DMS 273 (cell line): ENCODE data around the gene GALM.

Experiments
- DNase-seq: peaks from one replicate; lab custom pipeline; 2025; ENCODE audit not compliant: unreplicated experiment; lab: John Stamatoyannopoulos, UW

Gene GALM

GRCh38 chr2:38649176-38649728, 16.7 kb upstream of the GALM start:
- no peak for DNase-seq

DNA sequence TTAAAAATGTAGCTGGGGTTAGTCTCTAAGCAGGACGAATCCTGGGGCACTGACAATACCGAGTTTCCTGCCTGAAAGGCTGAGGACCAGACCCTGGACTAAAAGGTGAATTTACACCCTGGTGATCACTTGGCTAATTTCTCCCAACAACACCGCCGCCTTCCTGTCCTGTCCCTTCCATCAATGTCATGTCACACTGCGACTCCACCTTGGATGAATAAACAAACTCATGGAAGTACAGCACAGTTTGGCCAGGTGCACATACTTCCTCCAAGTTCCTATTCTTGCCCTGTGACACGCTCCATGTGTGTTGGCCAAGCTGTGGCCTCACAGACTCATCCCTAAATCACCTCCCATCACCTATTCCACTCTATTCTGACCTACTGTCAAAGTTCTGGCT, 15.9 kb upstream of the GALM start:
- DNase-seq, result no peak

GRCh38 chr2:38650717-38651116, 15.2 kb upstream of the GALM start:
- DNase-seq, result no peak

GRCh38 chr2:38652431-38653273, 13.3 kb upstream of the GALM start:
- no peak for DNase-seq

DNA sequence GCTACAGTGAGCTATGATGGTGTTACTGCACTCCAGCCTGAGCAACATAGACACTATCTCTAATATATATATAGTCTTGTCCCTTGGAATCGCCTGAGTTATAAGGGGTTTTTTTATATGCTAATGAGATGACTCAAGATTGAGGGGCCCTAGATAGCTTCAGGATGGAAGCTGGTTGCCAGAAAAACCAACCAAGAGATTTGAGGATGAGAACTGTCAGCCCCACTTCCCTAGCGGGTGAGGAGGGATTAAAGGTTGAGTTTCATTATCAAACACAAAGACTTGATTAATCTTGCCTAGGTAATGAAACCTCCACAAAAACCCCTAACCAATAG, 12.6 kb upstream of the GALM start:
- DNase-seq, result no peak

DNA sequence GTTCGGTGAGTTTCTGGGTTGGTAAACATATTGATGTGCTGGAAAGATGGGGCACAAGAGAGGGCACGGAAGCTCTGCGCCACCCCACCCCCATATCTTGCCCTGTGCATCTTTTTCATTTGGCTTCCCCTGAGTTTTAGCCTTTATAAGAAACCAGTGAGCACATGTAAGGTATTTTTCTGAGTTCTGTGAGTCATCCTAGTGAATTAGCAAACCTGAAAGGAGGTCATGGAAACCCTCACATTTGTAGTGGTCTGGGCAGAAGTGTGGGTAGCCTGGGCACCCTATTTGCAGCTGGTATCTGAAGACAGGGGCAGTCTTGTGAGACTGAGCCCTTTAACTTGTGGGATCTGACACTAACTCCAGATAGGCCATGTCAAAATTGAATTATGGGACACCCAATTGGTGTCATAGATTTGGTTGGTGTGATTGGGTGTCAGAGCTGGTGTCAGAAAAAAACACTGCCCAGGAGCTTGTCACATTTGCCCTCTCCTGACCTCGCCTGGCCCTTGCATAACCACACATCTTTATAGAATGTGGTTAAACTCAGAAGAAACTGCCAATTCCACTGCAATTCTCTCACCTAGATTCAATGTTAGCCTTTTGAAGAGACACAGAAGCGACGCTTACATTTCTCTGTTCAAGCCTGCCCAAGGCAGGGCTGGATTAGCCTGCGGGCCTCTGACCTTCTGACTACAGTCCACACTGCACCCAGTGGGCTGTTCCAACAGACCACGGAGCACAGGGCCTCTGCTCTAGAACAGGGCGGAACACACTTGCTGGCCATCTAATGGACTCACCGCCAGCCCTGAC, 12.0 kb upstream of the GALM start:
- no peak for DNase-seq

- DNase-seq, result no peak
Observed at GRCh38 chr2:38654528-38655381, 11.2 kb upstream of the GALM start.

- no peak for DNase-seq
Observed at GRCh38 chr2:38655441-38655840, 10.5 kb upstream of the GALM start.

DNA sequence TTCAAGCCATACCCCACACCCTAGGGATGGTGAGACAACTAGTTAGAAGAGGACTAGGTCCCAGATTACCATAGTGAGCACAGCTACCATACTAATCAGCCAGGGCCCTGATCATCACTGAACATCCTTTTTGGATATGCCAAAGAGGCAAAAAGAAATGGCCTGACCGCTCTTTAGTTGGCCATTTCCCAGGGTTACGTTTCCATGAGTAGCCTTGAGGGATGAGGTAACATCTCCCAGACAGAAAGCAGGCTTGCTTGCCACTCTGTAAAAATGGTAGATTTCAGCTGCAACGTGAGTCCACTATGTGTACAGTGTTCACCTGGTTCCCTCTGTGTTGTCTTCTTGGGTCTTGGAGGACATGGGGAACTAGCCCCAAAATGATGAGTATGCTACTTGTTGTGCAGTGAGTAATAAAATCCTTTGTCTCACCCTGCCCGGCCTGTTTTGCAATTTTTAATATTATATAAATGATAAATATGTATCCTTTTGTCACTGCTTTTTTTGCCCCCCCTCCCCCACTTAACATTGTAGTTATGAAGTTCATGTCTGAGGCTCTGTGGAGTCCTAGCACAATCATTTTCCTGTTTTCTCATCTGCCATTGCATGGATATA, 8.9 kb upstream of the GALM start:
- no peak for DNase-seq

DNA sequence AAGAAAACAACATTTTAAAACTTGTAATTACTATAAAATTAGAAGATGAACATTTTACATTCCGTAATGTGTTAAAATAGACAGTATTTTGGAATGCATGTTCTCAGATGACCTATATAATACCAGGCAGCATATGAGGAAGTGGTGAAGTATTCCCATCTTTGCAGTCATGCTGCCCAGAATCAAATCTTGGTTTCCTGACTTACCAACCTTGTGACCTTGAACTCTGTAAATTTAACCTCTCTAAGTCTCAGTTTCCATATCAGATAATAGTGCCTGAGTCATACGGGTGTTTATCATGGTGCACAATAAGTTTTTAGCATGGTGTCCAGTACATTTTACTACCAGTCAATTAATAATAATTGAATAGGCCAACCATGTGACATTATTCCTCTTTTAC, 7.3 kb upstream of the GALM start:
- no peak for DNase-seq

- no peak for DNase-seq
Observed at GRCh38 chr2:38659115-38659514, 6.8 kb upstream of the GALM start.

- DNase-seq, result no peak
Observed at GRCh38 chr2:38660282-38660681, 5.6 kb upstream of the GALM start.

DNA sequence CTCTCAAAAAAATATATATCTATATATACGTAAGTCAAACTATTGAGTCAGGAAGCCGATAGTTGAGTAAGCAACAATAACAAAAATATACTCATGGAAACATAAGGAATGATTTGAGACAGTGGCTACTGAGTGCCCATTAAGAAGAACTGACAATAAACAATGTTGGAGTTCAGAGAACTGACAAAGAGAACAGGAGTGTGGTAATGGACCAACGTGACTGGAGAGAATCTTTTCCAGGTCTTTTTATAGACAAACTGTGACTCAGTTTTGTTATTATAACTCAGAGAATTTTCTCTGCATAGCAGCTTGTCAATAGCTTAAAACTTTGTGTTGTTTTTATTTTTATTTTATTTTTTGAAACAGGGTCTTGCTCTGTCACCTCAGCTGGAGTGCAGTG, 4.6 kb upstream of the GALM start:
- DNase-seq, result no peak

- DNase-seq, result no peak
Observed at GRCh38 chr2:38666556-38666910, 619 bp downstream of the GALM start.

DNA sequence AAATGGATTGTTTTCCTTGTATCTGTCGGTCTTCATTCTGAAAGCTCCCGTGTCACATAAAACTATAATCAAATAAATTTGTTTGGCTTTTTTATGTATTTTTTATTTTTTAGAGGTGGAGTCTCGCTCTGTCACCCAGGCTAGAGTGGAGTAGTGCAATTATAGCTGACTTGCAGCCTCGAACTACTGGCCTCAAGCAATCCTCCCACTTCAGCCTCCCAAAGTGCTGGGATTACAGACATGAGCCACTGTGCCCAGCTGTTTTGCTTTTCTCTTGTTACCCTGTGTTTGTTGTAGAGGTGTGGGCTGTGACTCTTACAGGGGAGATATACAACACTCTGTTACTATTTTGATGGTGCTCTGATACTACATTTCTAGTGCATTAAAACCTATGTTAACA, 2.2 kb downstream of the GALM start:
- no peak for DNase-seq

GRCh38 chr2:38668779-38669479, 3.0 kb downstream of the GALM start:
- DNase-seq, result no peak

DNA sequence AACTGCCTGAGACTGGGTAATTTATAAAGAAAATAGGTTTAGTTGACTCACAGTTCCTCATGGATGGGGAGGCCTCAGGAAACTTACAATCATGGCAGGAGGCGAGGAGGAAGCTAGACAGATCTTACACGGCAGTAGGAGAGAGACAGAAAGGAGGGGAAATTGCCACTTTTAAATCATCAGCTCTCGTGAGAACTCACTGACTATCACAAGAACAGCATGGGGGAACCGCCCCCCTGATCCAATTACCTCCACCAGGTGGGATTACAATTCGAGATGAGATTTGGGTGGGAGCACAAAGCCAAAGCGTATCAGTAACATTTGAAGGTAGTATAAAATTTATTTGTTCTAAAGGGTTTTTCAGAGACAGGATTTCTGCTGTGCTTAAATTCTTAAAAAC, 5.4 kb downstream of the GALM start:
- no peak for DNase-seq

- no peak for DNase-seq
Observed at GRCh38 chr2:38671946-38672345, 6.0 kb downstream of the GALM start.

DNA sequence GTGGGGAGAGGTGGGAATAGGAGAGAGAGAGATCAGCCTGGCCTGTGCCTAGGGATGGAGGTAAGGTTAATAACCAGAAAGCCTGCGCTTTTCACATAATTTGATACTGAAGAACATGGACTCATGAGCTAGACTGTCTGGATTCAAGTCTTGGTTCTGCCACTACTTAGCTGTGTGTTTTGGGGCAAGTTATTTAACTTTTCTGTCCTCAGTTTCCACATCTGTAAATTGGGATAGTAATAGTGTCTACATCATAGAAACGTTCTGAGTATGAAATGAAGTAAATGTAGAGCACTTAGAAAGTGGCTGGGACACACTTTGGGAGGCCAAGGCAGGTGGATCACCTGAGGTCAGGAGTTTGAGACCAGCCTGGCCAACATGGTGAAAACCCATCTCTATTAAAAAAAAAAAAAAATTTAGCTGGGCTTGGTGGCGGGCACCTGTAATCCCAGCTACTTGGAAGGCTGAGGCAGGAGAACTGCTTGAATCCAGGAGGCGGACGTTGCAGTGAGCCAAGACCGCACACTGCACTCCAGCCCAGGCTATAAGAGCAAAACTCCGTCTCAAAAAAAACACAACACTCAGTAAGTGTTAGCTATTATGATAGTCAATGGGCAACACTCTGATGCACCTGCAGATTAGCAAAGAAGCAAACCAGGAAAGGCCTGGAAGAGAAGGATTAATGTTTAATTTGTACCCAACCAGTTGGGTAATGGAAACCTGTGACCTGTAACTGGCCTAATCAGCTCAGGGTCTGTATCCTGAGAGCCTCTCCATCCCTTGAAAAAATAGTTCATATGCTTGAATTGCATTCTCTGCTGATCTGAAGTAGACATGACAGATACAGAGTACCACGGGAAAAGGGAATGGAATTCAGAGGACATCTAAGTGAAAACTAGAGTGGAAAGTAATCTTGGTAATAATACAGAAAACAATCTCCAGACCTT, 6.8 kb downstream of the GALM start:
- DNase-seq, result no peak
